HG02798 (cell line): ENCODE results near the gene MXD1.

ENCODE experiments used
- ATAC-seq: cut with Tn5 transposase; IDR thresholded peaks from one replicate; pipeline ENCODE4 v1.9.1; 2021; ENCODE audit warnings: mild to moderate bottlenecking; ENCODE audit not compliant: unreplicated experiment, poor library complexity

MXD1 gene

GRCh38 chr2:69975136-69975852 is 60.4 kb downstream of the MXD1 start:
- ATAC-seq: no peak

GRCh38 chr2:69975853-69976462 is 61.0 kb downstream of the MXD1 start:
- ATAC-seq: no peak

- no peak for ATAC-seq
These were observed 62.3 kb downstream of the MXD1 start for GRCh38 chr2:69977186-69977585.

- no peak for ATAC-seq
These were observed 63.1 kb downstream of the MXD1 start for GRCh38 chr2:69977906-69978482.

GRCh38 chr2:69979902-69980807 is 65.2 kb downstream of the MXD1 start:
- ATAC-seq: no peak

- ATAC-seq: no peak
These were observed 68.6 kb downstream of the MXD1 start for GRCh38 chr2:69983392-69983966.

GRCh38 chr2:69985216-69985615 is 70.3 kb downstream of the MXD1 start:
- ATAC-seq: no peak

- ATAC-seq: no peak
These were observed 70.8 kb downstream of the MXD1 start for GRCh38 chr2:69985688-69986087.

GRCh38 chr2:69986691-69987090 is 71.8 kb downstream of the MXD1 start:
- ATAC-seq: no peak

- ATAC-seq: no peak
These were observed 73.3 kb downstream of the MXD1 start for GRCh38 chr2:69988086-69988635.

- no peak for ATAC-seq
These were observed 74.1 kb downstream of the MXD1 start for GRCh38 chr2:69989009-69989408.

- ATAC-seq: no peak
These were observed 74.7 kb downstream of the MXD1 start for GRCh38 chr2:69989441-69990105.
